HUDEP-2 (cell line): ENCODE results near the gene UQCR11.
A peak's percentile ranks its signal among the peaks of the same experiment; 100 is the strongest.

Source experiments
- DNase-seq, 76 experiments: peaks; one replicate each; lab custom pipeline; 2025; ENCODE audit not compliant: unreplicated experiment in 76 of 76; lab: John Stamatoyannopoulos, UW

The UQCR11 gene

DNA sequence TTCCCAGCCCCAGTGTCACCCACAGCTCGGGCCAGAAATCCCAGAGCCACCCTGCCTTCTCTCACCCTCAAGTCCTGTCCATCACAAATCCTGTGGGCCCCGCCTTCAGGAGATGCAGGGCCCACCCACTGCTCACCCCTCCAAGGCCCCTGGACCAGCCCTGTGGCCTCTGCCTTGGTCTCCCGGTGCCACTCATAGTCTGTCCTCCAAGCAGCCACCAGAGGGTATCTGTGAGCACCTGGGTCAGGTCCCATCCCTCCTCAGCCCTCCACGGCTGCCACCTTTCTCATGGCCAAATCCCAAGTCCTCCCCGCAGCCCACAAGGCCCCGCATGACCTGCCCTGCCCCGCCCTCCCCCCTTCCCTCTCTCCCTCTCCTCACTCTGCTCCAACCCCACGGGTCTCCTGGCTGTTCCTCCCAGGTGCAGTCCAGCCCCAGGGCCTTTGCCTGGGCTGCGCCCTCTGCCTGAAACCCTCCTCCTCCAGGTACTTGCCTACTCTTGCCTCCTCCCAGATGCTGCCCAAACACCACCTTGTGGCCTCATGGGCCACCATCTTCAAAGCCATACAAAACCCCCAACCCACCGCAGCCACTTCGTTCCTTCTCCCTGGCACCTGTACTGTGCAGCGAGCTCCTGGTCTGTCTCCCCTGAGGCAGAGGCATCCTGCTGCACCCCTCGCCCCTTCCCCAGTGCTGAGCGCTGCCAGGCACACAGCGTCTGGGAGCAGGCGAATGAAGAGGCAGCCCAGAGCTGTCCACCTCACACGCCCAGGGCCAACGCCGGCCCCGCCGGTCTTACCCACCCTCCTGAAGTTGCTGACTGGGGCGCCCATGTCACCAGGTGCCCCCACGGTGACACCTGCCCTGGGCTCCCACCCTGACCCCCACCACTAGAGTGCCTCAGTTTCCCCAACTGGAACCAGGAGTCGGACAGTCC lies 13.2 kb upstream of the UQCR11 start:
- DNase-seq: peak in 51 of 76 experiments; percentile 6 to 71 (median 49)

DNA sequence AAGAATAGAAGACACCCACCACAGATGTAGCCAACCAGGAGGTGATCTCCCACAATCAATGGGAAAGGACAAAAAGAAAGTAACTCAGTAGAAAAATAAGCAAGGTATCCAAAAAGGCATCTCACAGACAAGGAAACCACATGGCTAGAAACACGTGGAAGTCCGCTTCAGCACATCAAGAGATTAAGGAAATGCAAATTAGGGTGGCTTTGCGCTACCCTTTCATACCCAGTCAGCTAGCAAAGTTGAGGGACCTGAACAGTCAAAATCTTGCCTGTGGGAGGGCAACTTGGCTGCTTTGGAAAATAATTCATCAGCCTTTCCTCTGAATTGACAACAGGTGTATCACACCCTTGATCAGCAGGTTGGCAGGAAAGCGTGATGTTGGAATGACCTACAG lies 11.6 kb upstream of the UQCR11 start:
- DNase-seq: no peak

DNA sequence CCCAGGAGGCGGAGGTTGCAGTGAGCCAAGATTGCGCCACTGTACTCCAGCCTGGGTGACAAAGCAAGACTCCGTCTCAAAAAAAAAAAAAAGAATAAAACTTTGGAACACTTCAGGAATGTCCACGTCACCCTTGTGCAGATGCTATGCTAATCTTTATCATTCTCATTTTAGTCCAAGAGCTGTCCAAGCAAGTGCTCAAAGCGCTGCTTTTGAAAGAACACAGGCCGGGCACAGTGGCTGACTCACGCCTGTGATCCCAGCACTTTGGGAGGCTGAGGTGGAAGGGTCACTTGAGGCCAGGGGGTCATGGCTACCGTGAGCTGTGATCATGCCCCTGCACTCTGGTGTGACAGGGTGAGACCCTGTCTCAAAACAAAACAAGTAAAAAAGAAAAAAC lies 11.1 kb upstream of the UQCR11 start:
- no peak for DNase-seq

DNA sequence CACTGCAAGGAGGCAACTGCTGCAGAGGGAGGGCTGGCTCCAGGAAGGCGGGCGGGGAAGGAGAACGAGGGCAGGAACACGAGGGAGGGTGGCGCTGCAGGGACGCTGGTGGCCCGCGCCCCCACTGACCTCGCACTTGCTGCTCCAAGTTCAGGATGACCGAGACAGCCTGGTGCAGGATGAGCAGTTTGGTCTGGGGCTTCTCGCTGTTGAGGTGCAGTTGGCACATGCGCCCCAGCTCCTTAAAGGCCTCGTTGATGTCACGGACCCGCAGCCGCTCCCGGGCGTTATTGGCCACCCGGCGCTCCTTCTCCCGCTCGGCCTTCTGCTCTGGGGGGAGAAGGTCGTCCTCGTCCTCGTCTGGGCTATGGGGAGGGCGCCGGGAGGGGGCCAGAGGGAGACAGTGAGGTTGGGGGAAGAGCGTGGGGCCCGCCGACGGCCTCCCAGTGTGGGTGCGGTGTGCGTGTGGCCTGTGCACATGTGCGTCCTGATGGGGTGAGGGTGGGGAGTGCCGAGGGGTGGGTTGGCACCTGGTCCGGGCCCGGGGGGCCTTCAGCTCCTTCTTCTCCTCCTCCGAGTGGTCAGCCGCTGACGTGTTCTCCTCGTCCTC lies 10.0 kb upstream of the UQCR11 start:
- no peak for DNase-seq

DNA sequence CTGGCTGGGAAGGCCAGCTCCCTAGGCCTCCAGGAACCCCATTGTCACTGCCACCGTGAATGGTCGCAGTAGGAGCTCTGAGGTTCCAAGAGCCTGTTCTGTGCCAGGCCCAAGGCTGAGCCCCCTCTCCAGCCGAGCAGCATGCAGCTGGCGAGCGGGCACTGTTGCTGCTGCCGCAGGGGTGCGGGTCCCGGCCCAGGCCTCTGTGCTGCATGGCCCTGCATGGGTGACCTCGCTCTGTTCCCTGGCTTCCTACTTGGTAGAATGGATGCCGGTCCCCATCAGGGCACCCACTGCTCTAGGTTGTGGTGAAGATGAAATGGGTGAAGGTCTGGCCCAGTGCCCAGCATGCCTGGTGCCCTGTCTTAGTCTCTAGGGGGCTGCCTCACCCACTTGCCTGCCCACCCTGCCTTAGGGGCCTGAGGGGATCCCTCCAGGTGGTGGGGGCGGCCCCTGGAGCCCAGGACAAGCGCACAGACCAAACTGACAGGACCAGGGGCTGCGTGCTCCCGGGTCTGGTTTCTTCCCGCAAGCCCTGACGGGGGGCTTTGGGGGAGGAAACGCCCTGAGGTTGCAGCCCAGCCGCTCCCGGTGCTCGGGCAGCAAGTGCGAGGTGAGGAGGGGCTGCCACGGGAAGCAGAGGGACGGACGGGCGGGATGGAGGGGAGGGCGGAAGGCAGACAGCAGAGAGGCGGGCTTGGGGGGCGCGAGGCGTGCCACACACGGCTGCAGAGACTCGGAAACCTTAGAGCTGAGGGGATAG lies 8.7 kb upstream of the UQCR11 start:
- no peak for DNase-seq

DNA sequence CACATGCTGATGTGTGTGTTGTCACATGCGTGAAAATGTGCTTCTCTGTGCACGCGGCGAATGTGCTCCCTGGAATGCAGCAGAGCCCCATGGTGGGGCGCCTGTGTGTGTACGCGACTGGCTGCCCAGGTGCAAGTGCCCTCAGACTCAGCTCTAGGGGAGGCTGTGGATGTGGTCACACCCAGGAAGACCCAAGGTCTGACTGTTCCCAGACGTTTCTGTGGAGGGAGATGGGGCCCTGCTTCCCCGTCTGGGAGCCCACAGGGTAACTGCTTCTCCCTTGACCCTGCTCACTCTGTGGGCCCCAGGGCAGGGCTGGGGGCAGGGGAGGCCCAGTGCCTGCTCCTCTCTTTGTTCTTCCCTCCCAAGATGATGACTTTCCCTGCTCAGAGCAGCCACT lies 7.9 kb upstream of the UQCR11 start:
- no peak for DNase-seq

DNA sequence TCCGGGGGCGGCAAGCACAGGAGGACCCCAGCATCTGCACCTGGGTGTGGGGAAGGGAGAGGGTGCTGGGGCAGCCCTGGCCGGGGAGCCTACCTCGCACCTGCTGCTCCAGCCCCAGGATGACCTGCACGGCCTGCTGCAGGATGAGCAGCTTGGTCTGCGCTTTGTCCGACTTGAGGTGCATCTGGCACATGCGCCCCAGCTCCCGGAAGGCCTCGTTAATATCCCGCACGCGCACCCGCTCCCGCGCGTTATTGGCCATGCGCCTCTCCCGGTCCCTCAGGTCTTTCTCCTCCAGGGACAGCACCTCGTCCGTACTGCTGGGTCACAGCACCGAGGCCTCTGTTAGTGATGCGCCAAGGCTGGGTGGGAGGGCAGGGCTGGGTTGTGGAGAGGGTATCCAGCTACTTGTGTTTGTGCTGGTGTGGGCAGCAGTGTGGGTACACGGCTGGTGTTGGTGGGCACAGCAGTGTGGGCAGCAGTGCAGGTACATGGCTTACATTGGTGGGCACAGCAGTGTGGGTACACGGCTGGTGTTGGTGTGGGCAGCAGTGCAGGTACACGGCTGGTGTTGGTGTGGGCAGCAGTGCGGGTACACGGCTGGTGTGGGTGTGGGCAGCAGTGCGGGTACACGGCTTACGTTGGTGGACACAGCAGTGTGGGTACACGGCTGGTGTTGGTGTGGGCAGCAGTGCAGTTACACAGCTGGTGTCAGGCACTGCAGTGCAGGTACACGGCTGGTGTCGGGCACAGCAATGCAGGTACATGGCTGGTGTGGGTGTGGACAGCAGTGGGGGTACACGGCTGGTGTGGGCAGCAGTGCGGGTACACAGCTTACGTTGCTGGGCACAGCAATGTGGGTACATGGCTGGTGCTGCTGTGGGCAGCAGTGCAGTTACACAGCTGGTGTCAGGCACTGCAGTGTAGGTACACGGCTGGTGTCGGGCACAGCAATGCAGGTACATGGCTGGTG lies 7.1 kb upstream of the UQCR11 start:
- DNase-seq: no peak

DNA sequence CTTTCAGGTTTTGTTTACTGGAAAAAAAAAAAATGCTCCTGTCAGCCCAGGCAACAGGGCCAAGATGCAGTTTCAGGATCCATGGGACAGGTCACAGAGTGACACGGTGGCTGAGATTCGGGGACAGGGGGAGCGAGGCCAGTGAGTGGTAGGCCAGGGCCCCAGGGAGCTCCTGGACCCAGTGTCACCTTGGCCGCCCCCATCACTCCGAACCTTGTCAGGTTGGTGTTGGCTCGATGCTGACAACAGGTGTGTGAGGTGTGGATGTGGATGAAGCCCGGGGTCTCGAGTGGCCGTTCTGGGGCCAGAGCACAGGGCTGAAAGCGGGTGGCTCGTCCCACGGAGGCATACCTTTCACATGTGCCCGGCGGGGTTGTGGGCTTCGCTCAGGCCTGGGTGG lies 6.1 kb upstream of the UQCR11 start:
- no peak for DNase-seq

DNA sequence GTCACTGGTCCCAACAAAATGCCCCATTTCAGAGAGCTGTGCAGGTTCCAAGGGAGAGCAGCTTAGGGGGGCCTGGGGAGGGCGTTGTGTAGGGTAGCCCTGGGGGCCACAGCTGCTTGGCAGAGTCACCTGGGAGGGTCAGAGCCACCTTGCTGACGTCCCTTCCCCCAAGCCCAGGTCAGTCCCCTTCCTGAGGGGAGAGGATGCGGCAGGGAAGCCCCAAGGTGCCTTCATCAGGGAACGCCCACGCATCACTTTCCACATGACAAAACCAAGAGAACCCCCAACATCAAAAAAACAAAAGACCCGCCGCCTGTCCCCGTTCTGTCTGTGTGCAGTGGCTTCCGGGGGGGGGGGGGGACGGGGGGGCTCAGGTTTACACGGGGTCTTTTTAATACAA lies 5.3 kb upstream of the UQCR11 start:
- no peak for DNase-seq

DNA sequence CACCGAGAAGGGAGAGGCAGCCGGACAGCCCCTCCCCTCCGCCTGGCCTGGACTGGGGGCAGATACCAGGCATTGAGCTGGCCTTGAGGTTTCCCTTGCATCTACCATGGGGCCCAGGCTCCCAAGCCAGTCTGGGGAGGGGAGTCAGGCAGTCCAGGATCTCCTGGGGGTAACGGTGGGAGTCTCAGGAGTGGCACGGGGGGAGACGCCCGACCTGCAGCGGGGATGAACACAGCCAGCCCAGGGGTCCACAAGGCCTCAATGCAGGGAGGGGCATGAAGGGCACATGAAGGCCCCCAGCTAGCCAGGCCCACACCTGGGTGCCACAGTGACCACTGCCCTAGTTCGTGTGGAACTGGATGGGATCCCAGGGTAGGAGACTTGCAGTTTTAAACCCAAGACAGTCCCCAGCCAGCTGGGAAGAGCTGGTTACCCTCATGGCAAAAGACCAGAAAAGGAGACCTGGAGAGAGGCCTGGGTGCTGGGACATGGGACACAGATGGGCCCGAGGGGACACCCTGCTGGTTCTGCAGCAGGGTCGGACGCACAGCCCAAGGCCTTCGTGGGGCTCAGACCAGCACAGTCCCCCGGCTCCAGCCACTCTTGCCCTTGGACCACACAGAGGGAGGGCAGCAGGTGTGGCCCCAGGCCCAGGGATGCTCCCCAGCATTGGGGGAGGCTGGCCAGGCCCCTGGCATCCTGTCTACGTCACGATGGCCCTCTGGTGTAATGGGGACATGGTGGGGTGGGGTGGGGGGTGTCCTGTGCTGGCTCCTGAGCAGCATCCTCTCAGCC lies 4.6 kb upstream of the UQCR11 start:
- no peak for DNase-seq

DNA sequence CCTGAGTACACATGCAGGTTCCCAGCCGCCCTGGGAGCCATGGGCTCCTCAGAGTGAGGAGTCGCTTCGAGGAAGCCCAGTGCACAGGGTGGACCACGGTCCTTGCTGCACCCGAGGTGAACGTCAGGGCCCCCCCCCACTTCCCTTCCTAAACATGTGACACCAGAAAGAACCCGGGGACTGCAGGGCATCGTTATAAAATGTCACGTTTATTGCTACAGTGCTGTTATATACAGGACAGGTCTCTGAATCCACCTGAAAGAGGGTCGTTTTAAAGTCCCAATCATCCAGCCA lies 3.8 kb upstream of the UQCR11 start:
- DNase-seq: no peak

DNA sequence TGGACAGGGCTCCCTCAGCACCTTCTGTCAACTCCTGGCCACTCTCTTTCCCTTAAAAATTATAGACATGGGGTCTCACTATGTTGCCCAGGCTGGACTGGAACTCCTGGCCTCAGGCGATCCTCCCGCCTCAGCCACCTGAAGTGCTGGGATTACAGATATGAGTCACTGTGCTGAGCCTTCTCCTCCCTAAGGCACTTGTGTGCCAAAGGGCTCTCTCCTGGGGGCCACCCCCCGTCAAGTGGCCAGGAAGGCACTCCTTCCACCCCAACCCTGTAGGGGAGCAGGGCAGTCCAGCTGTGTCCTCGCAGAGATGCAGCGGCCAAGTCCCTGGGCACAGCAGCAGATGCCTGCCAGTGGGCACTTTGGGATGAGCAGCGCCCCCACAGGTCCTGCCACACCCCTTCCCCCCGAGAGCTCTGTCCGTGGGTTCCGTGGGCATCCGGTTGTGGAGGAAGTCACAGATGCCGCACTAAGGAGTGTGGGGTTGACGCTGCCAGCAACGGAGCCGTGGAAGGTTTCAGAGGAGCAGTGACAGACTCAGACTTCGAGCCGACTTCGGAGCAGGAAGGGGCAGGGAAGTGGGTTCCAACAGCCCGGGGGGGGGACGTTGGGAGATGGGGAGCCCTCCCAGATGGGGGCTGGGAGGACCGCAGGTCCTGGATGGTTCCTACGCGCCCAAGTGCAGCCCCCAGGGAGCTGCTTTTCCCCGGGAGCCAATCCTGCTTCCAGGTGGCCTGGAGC lies 3.3 kb upstream of the UQCR11 start:
- DNase-seq: peak in 1 of 76 experiments; percentile 10

DNA sequence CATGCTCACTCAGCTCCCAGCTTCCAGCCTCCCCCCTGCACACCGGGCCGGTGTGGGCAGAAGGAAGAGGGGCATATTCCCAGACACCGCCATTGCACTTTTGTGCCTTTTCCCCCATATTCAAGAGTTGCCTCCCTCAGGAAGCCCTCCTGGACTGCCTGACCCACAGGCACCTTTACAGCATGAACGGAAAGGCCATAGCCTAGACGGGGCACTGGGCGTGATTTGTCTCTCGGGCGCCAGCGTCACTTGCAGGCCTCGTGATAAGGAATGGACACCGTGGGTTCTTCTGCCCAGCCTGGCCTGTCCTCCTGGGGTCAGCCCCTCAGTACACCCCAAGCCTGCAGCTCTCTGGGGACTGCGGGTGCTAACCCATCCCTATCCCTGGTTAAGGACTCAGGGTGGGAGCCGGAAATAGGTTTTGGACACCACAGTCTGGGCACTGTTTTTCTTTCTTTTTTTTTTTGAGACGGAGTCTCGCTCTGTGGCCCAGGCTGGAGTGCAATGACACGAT lies 933 bp upstream of the UQCR11 start:
- DNase-seq: peak in 4 of 76 experiments; percentile 50 to 87 (median 56)

DNA sequence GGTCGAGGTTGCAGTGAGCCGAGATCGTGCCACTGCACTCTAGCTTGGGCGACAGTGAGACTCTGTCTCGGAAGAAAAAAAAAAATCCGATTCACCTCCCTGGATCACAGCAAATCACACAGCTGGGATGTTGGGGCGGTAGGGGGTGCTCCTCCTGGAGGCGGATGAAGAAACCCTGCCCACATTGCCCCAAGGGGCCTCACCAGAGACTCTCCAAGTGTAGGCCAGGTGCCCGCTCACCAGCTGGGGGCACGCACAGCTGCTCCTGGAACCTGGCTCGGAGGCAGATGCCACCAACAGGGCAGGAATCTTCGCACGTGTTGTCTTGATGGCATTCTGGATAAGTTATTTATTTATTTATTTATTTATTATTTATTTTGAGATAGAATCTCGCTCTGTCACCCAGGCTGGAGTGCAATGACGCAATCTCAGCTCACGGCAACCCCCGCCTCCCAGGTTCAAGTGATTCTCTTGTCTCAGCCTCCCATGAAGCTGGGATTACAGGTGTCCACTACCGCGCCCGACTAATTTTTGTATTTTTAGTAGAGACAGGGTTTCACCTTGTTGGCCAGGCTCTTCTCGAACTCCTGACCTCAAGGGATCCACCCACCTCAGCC lies 3.1 kb downstream of the UQCR11 start:
- no peak for DNase-seq

DNA sequence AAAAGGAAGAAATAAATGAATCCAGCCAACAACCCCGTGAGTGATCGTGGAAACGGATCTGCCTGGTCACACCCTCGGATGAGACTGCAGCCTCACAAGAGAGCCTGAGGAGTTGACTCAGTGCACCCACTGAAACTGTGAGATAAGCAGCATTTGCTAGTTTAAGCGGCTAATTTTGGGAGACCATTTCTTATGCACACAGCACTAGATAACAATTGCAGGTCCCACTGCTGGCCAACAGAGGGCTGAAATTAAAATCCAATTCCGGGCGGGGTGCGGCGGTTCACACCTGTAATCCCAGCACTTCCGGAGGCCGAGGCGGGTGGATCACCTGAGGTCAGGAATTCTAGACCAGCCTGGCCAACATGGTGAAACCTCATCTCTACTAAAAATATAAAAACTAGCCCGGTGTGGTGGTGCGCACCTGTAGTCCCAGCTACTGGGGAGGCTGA lies 3.6 kb downstream of the UQCR11 start:
- DNase-seq: peak in 55 of 76 experiments; percentile 9 to 93 (median 50)

DNA sequence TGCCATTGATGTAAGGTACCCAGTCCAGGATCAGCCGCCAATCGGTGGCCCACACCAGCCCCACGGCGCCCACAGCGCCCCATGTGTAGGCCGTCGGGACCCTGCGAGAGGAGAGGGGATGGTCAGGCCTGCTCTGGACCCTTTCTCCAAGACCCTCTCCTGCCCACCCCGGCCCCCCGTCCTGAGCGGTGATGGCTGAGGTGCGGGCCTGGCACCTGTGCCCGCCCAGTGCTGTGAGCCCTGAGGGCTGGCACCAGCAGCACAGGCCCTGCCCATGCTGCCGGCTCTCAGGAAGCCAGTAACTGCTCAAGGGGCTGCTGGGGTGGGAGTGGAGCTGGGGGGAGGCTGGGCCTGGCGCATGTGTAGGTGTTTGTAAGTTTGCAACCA lies 5.8 kb downstream of the UQCR11 start:
- no peak for DNase-seq

DNA sequence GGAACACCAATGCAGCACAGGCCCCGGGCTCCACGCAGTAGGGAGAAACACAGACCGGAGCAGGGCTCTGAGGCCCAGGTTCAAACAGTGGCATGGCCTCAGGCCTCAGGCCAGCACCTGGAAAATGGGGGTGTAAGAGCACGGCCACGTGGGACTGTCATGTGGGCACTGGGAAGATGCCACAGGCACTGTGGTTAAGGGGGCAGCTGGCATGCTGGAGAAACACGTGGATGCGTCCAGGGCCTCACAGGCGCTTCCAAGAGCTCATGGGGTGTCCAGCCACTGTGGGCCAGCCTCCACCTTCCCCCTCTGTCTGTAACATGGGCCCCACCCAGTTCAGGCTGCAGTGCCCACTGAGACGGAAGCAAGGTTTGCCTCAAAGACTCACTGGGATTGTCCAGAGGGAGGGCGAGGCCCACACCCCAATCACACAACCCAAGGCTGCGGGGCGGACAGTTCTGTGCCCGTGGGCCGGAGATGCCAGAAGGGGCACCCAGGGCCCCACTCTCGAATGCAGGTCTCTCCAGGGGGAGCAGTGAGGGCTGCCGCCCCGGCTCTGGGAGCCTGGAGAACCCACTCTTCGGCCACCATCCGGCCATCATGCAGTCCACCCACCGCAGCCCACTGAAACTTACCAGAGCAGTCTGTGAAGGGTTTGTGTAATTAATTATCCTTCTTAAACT lies 6.3 kb downstream of the UQCR11 start:
- no peak for DNase-seq

DNA sequence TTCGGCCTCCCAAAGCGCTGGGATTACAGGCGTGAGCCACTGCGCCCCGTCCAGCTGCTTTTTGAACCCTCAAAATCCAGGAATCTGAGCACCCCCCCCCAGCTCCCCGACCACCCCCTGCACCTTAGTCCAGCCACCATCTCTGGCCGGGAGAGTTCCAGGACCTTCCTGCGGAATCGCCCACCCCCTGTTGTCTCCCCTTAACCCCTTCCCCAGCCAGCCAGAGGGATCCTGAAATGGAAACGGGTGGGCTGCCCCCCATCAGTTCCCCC lies 11.8 kb downstream of the UQCR11 start:
- DNase-seq: no peak
